Nephron (organoid): Measurements from ENCODE around the gene SRC.

Source experiments
- H3K27ac Mint-ChIP-seq, 3 experiments: 2 replicates each; pipeline ENCODE4 v1.8.0; 2020; ENCODE audit warnings: mixed read lengths in 3 of 3, mild to moderate bottlenecking in 2 of 3, moderate library complexity in 1 of 3
- H3K27me3 Mint-ChIP-seq: 2 replicates; pipeline ENCODE4 v1.8.0; 2021; ENCODE audit warnings: low read depth, mild to moderate bottlenecking, moderate library complexity, mixed read lengths
- H3K36me3 Mint-ChIP-seq: 2 replicates; pipeline ENCODE4 v1.8.0; 2020; ENCODE audit warnings: low read depth, mixed read lengths
- H3K4me1 Mint-ChIP-seq: 2 replicates; pipeline ENCODE4 v1.8.0; 2020; ENCODE audit warnings: mixed read lengths
- H3K4me3 Mint-ChIP-seq, 3 experiments: 2 replicates each; pipeline ENCODE4 v1.8.0; 2020; ENCODE audit warnings: mild to moderate bottlenecking in 3 of 3, mixed read lengths in 3 of 3, moderate library complexity in 2 of 3
- H3K9me3 Mint-ChIP-seq: 2 replicates; pipeline ENCODE4 v1.8.0; 2020; ENCODE audit warnings: mixed read lengths
- TF ChIP-seq, protein P1 (sequence below), 3 experiments: fragments of 200-600 bp; sonication (generic); IDR thresholded peaks; one replicate each; pipeline ENCODE4 v1.5.0; 2021; ENCODE audit warnings: antibody characterized with exemption in 3 of 3; ENCODE audit not compliant: unreplicated experiment in 3 of 3

The SRC gene

DNA sequence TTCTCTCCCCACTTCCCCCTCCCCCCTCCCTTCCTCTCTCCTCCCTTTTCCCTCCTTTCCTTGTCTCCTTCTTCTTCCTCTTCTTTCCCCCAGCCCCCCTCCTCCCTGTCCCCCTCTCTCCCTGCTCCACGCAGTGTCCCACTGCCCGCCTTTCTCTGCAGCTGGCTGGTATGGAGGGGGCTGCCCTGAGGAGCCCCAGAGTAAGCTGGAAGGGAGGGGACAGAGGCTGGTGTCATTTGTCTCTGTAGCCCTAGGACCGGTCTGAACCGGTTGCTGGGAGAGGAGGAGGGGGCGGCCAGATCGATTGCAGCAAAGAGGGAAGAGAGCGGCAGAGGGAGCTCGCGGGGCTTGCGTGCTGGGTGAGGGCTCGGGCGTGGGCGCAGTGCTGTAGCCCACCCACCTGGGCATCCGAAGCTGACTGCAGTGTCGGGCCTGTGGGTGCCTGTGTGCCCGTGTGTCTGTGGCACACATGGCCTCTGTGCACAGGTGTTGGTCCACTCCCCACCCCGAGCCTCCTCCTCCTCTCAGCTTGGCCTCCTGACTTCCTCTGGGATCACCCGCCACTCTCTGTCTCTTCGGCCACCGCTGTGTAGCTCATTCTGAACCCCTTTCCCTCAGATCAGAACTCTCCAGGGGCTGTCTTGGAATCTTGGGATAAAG lies 50.6 kb downstream of the SRC start:
- peaks cover 4% of the 10 kb centered on the region for H3K36me3 Mint-ChIP-seq
- H3K27me3 Mint-ChIP-seq = no peaks in the 10 kb centered on the region
- H3K27ac Mint-ChIP-seq = peak overlapping the region; percentile 83 to 96 (median 91)
- H3K9me3 Mint-ChIP-seq = no peaks in the 10 kb centered on the region
- TF ChIP-seq, protein P1, sequence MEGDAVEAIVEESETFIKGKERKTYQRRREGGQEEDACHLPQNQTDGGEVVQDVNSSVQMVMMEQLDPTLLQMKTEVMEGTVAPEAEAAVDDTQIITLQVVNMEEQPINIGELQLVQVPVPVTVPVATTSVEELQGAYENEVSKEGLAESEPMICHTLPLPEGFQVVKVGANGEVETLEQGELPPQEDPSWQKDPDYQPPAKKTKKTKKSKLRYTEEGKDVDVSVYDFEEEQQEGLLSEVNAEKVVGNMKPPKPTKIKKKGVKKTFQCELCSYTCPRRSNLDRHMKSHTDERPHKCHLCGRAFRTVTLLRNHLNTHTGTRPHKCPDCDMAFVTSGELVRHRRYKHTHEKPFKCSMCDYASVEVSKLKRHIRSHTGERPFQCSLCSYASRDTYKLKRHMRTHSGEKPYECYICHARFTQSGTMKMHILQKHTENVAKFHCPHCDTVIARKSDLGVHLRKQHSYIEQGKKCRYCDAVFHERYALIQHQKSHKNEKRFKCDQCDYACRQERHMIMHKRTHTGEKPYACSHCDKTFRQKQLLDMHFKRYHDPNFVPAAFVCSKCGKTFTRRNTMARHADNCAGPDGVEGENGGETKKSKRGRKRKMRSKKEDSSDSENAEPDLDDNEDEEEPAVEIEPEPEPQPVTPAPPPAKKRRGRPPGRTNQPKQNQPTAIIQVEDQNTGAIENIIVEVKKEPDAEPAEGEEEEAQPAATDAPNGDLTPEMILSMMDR (IDR thresholded peaks at IDR 0.05; ENCODE audit: unreplicated experiment in 3 of 3) = peak; percentile 18 to 62 (median 30)
- H3K4me3 Mint-ChIP-seq = peak overlapping the region; percentile 32 to 71 (median 44)
- peaks cover 26% of the 10 kb centered on the region for H3K4me1 Mint-ChIP-seq

DNA sequence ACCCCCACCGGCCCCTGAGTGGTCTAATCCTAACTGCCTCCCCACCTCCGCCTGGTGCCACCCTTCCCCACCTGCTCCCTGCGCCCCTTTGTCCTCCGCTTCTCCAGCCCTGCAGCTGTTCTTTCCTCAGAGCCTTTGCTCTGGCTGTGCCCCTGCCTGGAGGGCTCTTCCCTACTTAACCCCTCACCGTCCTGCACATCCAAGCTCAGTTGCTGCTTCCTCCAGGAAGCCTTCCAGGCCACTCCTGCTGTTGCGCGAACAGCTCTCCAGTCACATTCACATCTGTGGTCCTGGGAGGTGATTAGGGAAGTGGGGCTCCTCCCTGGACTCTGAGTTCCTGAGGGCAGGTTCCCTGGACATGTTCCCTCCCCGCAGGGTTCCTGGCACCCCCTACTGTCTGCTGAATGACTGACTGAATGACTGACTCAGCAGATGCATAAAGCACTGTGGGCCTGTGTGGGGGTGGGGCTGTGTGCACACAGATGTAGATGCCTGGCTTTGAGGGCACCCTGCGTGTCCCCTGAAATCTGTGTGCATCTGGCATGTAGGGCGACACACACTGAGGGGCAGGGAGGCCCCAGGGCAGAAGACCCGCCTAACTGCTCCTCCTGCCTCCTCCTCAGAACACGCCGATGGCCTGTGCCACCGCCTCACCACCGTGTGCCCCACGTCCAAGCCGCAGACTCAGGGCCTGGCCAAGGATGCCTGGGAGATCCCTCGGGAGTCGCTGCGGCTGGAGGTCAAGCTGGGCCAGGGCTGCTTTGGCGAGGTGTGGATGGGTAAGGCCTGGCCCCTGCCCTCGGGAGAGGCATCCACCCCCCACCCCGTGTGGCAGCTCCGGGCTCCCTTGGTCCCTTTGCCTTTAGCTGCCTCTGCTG lies 51.4 kb downstream of the SRC start:
- Mint-ChIP-seq H3K9me3 (no peaks in the 10 kb centered on the region), H3K27ac (peak overlapping the region; percentile 83 to 96 (median 91)), H3K4me1 (peaks cover 26% of the 10 kb centered on the region), H3K4me3 (peak overlapping the region; percentile 32 to 71 (median 44)), H3K36me3 (peaks cover 4% of the 10 kb centered on the region), H3K27me3 (no peaks in the 10 kb centered on the region)
- TF ChIP-seq, protein P1 (IDR thresholded peaks at IDR 0.05; ENCODE audit: unreplicated experiment in 3 of 3) = no peak

DNA sequence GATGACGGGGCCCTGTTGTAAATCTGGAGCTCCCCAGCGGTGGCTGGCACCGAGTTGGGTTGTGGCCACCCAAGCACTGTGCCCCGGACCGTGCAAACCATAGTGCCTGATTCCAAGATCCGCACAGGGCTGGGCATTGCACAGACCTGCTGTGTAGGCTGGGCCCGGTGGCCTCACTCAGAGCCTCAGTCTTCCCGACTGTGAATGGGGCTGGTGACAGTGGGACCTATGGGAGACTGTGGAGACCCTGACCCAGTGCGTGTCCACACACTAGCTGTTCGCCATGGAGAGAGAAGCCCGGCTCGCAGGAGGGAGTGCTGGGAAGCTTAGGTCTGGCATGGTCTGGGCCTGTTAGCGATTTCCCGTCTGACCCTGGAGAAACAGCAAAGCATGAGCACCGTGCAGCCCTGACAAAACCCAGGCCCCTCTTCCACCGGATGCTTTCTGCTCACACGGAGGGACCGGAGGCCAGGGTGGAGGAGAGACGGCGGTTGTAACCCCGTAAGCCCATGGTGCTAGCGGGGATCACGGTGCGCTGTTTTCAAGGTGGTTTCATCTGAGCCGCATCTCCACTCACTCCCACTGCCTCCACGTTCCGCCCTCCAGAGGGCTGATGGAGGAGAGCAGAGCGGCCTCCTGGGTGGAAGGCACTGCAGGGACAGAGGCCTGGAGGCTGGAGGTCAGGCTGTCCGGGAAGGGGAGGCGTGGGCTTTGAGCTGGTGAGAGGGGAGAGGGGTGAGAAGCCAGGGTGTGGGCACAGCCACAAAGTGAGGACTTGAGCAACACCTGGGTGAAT lies 52.2 kb downstream of the SRC start:
- Mint-ChIP-seq H3K27ac (peak overlapping the region in 1 of 3 experiments; percentile 29), H3K4me3 (no peak overlapping the region), H3K9me3 (no peaks in the 10 kb centered on the region), H3K4me1 (peaks cover 26% of the 10 kb centered on the region), H3K27me3 (no peaks in the 10 kb centered on the region), H3K36me3 (peaks cover 8% of the 10 kb centered on the region)
- TF ChIP-seq, protein P1 (IDR thresholded peaks at IDR 0.05; ENCODE audit: unreplicated experiment in 3 of 3) = no peak

DNA sequence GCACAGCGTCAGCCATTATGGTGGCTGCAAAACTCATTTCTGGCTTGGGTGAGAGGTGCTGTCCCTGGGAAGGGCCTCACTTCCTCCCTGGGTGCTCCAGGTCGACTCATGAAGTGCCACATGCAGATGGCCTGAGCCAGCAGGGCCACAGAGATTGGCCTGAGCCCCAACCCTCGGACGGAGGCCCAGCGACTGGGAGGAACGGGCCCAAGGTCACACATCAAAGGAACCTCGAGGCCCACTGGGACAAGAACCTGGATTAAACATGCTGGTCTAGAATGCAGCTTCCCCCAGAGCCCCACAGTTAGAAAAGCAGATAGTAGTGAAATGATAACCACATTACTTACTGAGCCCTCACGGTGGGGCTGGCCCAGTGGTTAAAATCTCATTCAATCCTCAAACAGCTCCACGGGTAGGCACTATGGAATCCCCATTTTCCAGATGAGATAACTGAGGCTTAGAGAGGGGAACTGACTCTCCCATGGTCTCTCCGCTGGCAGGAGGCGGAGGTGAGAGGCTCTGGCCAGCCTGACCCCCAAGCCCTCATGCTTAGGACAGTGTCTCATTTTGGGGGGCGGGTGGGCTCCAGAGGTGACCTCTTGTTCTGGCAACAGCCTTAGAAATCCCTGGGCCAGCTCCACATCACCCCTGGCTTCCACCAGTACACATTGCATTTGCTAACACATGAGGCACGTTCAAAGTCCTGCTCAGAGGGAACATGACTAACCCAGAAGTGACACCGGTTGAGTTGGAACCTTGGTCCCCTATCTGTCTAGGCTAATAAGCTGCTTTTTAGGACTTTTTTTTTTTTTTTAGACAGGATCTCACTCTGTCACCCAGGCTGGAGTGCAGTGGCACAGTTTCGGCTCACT lies 53.0 kb downstream of the SRC start:
- Mint-ChIP-seq H3K9me3 (no peaks in the 10 kb centered on the region), H3K27ac (no peak overlapping the region), H3K4me3 (no peak overlapping the region), H3K27me3 (no peaks in the 10 kb centered on the region), H3K36me3 (peaks cover 11% of the 10 kb centered on the region), H3K4me1 (peaks cover 24% of the 10 kb centered on the region)
- TF ChIP-seq, protein P1 (IDR thresholded peaks at IDR 0.05; ENCODE audit: unreplicated experiment in 3 of 3) = no peak

GRCh38 chr20:37401282-37401929 lies 55.5 kb downstream of the SRC start:
- no peak overlapping the region for H3K27ac Mint-ChIP-seq
- H3K9me3 Mint-ChIP-seq = no peaks in the 10 kb centered on the region
- H3K4me3 Mint-ChIP-seq = no peak overlapping the region
- TF ChIP-seq, protein P1 (IDR thresholded peaks at IDR 0.05; ENCODE audit: unreplicated experiment in 3 of 3) = no peak
- H3K36me3 Mint-ChIP-seq = peaks cover 12% of the 10 kb centered on the region
- no peaks in the 10 kb centered on the region for H3K27me3 Mint-ChIP-seq
- peaks cover 23% of the 10 kb centered on the region for H3K4me1 Mint-ChIP-seq
